GM12878 (cell line): ENCODE data around the gene TAF9B.

ENCODE experiments used
- CHD2 ChIP-seq: IDR thresholded peaks from 2 replicates; pipeline ENCODE4 v1.6.1; 2011; ENCODE audit warnings: low read depth, low read length, improper control_type of control experiment, borderline replicate concordance
- EZH2 ChIP-seq: IDR thresholded peaks from 2 replicates; pipeline ENCODE4 v1.6.1; 2012; ENCODE audit warnings: low read depth, mild to moderate bottlenecking, control low read depth, inconsistent platforms, low read length, borderline replicate concordance; ENCODE audit not compliant: control insufficient read depth
- IKZF1 ChIP-seq: fragments of 450-650 bp; conservative IDR thresholded peaks from 2 replicates; pipeline ENCODE4 v1.6.1; 2017; ENCODE audit warnings: antibody characterized with exemption, mild to moderate bottlenecking

DNA sequence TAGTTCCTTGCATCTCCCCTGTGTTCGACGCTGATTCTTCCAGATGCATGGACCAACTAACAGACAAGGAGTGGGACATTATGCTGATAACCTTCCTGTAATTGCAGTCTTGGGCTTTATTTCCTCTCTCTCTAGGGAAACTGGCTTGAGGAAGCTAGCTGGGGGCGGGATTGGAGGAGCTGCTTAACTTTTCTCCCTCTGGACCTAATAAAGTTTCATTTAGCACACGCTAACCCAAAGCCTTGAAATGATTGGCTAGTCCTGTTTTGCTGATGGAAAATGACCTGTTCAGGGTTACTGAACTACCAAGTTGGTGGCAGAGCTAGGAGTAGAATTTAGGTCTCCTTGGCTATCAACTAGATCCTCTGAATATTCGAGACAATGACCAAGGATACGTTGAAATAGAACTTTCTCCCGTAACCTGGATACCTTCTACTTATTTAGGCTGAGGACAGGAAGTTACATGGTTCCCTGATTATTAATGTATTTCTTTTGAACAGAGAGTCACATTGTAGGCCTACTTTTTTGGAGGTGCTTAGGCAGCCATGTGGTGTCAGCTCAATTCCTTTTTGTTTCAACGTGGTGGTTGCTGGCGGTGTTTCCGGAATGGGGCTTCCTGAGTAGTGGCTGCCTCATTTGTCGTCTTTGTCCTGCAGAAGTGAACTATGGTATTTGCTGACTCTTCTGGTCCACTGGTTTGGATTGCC lies 33.4 kb downstream of the TAF9B start:
- no peak for TF ChIP-seq EZH2
- no peak for TF ChIP-seq CHD2
- TF ChIP-seq IKZF1, result no peak
